ENCODE measurements around the gene RSRC2.
"Not testable (repeated sequence)": the region's sequence is repeated elsewhere in the genome, so short reads cannot be mapped to it uniquely, and the experiment has no call there.

RSRC2 gene

GRCh38 chr12:122526683-122527477 lies at the start of gene RSRC2, which contains the start of gene KNTC1:
RSRC2 (minus strand) TSS chr12:122526936; CDS start chr12:122526853, 83 bp downstream.
KNTC1 (plus strand) TSS chr12:122527249; CDS start chr12:122530064, 2,815 bp downstream.
- DNase-seq, result peak; percentile 90 to 100 (median 98)

DNA sequence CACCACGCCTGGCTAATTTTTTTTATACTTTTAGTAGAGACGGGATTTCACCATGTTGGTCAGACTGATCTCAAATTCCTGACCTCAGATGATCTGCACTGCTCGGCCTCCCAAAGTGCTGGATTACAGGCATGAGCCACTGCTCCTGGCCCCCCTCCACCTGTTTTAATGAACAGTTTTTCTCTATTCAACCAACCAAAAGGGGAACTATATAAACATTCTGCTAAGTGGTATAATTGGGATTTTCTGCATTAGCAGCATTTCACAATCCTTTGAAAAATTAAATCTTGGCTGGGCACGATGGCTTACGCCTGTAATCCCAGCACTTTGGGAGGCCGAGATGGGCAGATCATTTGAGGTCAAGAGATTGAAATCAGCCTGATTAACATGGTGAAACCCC lies 45.1 kb upstream of the RSRC2 start:
- DNase-seq, result no peak

GRCh38 chr12:122570006-122570405 lies 43.3 kb upstream of the RSRC2 start:
- DNase-seq, result not testable (repeated sequence)

DNA sequence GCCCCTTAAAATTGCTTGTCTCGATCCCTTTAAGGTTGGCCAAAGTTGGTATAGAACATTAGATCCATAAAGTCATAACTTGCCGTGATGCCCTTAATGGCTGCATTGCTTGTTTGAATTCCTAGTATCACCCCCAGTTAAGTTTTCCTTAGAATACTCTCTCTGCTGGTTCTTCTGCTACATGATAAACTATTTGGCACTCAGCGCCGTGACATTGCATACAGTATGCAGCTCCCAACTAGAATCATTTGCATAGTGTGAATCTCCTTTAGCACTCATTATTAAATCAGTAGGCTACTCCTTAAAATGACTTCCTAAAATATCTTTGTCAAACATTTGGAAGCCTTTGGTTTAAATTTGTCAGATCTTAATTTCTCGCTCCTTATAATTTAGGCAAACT lies 42.6 kb upstream of the RSRC2 start:
- no peak for DNase-seq

GRCh38 chr12:122566816-122567215 lies 40.1 kb upstream of the RSRC2 start:
- not testable (repeated sequence) for DNase-seq

DNA sequence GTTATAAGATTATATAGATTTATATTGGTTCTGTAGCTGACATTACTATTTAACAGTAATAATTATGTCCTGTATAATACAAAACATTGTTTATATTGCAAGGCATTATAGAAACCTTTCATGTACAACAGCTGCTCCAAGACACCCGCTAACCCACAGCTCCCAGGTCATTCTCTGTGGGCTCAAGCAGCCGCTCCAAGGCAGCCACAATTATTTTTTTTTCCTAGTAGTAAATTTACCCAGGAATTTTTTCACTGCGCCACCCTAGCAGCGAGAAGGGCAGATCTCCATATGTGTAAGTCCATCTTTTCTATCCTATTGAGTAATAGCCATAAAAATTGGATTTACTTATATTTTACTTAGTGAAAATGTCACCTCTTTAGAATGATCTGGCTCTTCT lies 36.6 kb upstream of the RSRC2 start:
- no peak for DNase-seq

DNA sequence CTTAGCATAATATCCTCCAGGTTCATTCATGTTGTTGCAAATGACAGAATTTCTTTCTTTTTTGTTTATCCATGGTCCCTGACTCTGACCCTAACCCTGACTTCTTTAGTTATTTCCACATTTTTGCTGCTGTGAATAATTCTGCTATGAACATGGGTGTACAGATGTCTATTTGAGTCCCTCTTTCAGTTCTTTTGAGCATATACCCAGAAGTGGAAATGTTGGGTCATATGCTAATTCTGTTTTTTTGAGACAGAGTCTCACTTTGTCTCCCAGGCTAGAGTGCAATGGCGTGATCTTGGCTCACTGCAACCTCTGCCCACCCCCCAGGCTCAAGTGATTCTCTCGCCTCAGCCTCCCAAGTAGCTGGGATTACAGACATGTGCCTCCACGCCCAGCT lies 33.4 kb upstream of the RSRC2 start:
- DNase-seq, result no peak

GRCh38 chr12:122558745-122559641 lies 32.3 kb upstream of the RSRC2 start:
- no peak for DNase-seq

DNA sequence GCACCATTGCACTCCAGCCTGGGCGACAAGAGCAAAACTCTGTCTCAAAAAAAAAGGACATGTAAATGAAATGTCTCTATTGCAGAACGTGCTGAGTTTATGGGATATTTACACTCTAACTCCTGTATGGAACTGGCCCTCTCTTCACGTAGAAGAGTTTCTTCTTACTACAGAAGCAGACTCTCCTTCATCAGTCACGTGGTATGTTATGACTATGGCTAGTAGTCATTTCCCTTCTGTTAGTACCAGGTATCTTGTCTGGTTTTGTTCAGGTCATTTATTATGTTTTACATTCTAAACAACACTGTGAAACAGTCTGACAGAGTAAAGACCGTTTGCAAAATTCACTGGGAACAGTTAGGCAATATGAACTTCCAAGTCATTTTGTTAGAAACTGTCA lies 20.6 kb upstream of the RSRC2 start:
- DNase-seq, result no peak

DNA sequence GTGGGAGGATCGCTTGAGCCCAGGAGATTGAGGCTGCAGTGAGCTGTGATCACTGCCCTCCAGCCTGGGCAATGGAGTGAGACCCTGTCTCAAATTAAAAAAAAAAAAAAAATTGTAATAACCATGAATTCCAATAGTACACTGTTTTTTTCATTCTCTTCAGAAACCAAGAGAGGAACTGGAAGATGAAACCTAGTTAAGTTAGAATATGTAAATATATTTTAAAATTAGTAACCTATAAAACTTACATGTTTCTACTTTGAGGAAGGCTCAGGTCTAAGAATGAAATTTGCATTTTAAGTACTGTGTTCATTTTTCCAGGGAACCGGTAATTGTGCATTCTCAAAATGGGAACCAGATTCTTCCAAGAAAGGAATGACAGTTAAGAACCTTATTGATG lies 19.1 kb upstream of the RSRC2 start:
- no peak for DNase-seq

- no peak for DNase-seq
Observed at GRCh38 chr12:122544537-122544936, 17.8 kb upstream of the RSRC2 start.

DNA sequence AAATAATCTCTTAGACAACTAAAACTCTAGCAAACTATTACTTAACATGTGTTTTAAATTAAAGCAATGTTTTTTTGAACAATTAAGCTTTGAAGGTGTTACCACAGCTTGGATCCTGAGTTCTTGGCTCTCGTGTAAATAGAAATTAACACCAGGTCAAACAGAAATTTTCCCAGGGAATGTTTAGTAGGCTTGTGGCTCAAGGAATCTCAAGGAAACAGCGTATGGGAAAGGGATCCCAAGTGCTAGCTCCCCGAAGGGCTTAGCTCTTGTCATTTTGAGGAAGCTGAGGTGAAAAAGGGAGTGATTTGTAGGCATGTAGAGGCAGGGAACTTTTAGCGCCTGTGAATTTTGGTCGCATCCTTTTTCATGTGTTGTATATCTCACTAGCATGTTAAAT lies 11.8 kb upstream of the RSRC2 start:
- no peak for DNase-seq

DNA sequence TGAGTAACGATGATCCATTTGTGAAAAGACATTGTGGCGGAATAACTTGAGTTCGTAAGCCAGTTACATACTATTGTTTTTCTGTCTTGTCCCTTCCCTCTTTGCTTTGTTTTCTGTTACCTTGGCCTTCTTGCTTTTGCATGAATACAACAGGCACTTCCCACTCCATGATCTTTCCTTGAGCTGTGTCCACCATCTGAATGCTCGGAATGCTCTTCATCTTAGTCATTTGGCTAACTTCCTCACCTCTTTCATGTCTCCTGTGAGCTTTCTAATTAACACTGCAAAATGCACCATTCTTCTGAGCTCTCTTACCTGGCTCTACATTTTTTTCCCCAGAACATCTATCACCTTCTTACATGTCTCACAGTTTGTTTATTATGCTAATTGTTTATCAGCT lies 10.3 kb upstream of the RSRC2 start:
- DNase-seq, result no peak

DNA sequence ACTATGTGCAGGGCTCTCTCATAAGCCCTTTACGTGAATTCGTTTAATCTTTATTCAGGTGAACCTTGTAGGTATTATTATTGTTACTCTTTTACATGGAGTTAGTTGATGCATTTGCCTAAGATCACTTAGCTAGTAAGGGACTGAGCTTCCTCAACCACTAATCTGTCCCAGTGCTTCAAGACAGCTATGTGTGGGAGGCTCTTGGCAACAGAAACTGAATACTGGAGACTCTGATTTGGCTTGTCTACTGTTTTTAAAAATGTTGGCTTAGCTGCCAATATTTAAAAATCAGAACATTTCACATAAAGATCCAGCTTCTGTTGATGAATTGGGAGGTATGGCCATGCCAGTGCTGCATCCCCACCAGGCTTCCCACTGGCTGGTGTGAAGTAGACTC lies 7.1 kb upstream of the RSRC2 start:
- peak in 6 of 56 donors; percentile 1 to 12 (median 5) for DNase-seq

DNA sequence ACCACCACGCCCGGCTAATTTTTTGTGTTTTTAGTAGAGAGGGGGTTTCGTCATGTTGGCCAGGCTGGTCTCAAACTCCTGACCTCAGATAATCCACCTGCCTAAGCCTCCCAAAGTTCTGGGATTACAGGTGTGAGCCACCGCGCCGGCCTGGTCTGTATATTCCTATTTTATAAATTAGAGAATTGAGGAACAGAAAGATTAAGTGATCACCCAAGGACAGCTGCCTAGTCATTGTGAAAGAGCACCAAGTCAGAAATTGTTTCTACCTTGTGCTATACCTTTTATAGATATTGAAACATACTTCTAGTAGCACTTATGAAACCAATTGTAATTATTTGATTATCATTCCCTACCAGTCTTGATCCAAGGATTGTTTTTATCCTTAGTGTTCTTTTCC lies 2.3 kb upstream of the RSRC2 start:
- DNase-seq, result no peak

- no peak for DNase-seq
Observed at GRCh38 chr12:122528582-122528981, 1.8 kb upstream of the RSRC2 start.

DNA sequence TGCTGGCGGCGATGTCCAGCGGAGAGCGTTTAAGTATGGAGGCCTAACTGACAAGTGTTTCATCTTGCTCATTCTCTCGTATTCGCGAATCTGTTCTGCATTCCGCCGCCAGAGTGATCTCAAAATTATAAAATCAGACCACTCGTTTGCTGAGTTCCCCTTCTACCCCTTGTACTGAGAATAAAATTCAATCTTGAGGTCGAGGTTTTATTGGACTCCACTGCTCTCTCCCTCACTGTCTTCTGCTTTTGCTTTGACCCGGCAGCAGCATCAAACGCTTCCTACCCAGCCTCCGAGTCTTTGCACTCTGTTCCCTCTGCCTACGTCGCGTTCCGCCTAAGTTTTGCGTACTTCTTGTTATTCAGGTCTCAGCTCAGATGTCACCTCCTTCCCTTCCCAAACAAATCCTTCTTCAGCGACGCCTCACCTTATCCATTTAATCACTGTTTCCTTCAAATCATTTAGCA lies 775 bp upstream of the RSRC2 start:
- DNase-seq, result peak in 4 of 56 donors; percentile 28 to 40 (median 32)

DNA sequence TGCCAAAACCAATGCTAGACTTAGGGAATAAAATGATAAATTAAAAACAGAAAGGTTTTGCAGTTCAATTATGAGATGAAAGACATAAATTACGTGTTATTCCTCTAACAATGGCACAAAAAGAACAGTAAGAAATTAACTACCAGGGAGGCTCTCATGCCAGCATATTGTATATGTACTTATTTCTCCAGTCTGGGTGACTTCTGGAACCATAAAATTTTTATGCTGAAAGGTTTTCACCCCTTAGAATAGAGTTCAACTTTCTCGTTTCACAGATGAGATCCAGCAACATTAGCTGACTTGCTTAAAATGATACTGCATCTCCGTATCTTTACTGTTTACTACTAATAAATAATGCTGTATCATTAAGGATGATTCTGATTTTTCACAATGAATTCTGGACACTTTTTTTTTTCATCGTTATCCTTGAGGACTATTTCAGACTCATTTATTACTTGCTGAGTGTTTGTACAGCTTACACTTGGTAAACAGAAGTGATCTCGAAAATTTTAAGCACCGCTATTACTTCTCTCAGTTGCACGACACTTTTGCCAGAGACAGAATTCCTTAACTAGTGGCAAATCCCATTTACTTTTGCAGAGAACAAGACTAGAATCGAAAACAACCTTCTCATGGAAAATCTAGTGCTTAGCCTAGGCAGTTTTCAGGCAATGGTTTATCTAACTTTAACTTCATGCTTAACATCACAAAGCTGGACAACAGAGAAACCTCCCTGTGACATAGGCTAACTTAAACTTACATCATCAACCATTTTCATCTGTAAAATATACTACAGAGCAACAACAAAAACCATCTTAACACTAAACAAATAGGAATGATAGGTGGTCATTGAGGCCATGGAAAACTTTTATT lies 2.7 kb downstream of the RSRC2 start:
- DNase-seq, result no peak

- DNase-seq, result no peak
Observed at GRCh38 chr12:122523280-122523679, 3.5 kb downstream of the RSRC2 start.

GRCh38 chr12:122520676-122521075 lies 6.1 kb downstream of the RSRC2 start:
- DNase-seq, result no peak

DNA sequence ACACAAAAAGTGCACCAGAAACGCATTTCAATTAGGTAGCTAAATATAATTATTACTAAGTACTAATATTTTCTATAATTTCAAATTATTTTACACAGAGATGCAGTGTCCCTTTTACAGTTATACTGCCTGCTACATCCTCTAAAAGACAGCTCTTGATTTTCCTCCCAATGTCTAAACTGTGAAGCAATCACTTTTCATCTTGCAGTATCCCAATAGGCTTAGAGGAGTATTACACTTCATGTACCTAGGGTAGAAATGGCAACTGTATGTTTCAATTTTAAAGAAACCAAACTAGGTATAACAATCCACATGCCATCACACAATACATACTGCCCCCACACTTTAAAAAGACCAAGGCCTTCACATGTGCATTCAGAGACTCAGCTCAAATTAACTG lies 7.3 kb downstream of the RSRC2 start:
- DNase-seq, result no peak

All from amygdala (tissue), 56 donors.